ENCODE data around the gene FBXL15.
A peak's percentile ranks its signal among the peaks of the same experiment; 100 is the strongest.

FBXL15 gene

DNA sequence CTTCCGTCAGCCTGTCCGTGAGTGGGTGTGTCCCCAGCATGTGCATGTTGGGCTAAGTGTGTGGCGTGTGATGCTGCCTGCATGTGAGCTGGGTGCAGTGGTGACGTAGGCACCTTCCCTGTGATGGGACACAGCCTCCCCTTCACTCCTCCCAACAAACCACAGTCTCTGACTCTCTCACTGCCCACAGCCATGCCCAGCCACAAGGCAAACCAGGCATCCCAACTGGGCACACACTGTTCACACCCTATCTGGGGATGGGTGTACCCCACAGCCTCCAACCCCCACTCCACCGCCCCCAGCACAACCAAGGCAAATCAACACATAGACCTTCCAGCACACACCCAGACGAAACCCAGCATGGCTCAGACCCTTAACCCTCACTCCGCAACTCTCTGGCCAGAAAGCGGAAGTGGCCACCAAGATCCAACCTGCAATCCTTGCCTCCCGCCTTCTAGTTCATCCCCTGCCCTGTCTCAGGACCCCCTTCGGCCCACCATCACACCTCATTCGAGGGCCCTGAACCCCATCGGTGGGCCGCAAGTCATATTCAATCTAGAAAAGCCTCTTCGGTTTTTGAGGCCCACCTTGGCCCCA lies 12.4 kb upstream of the FBXL15 start:
- TF ChIP-seq, protein P1, sequence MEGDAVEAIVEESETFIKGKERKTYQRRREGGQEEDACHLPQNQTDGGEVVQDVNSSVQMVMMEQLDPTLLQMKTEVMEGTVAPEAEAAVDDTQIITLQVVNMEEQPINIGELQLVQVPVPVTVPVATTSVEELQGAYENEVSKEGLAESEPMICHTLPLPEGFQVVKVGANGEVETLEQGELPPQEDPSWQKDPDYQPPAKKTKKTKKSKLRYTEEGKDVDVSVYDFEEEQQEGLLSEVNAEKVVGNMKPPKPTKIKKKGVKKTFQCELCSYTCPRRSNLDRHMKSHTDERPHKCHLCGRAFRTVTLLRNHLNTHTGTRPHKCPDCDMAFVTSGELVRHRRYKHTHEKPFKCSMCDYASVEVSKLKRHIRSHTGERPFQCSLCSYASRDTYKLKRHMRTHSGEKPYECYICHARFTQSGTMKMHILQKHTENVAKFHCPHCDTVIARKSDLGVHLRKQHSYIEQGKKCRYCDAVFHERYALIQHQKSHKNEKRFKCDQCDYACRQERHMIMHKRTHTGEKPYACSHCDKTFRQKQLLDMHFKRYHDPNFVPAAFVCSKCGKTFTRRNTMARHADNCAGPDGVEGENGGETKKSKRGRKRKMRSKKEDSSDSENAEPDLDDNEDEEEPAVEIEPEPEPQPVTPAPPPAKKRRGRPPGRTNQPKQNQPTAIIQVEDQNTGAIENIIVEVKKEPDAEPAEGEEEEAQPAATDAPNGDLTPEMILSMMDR (conservative IDR thresholded peaks at IDR 0.05; ENCODE audit: low read depth, low read length), result no peak
- peak overlapping the region; percentile 46 for H3K4me3 ChIP-seq (ENCODE audit: low read length)
- no peak for DNase-seq (ENCODE audit: low read depth)

DNA sequence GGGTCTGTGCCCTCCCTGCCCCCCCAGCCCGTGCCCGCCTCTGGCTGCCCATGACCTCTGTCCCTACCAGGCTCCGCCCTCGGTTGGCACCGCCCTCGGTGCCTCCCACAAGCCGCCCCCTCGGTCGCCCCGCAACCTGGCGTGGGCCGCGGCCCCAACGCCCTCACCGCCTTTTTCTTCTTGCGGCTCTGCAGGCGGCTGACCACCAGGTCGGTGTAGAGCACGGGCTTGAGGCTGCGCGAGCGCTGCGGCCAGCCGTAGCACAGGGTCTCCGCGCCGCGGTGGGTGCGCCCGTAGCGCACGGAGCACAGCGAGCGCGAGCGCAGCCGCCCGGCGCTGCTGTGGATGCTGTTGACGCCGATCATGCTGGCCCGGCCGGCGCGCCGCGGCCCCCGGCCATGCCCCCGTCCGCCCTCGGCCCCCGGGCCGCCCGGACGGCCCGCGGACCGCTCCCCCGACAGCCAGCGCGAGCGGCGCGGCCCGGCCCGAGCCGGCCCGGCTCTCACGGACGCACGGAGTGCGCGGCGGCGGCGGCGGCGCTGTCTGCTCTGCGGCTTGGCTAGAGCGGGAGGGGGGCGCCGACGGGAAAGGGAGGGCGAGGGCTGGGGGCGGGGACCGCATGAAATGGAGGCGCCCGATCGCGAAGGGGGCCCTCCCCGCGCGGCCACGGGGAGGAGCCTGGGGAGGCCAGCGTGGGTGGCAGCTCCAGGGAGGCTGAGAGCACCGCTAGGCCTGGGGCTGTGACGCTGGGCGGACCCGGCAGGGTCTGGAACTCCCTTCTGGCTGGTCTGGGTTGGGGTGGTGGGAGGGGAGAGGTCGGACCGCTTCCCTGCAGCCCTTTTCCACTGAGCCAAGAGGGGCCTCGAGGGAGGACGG lies 11.7 kb upstream of the FBXL15 start:
- DNase-seq (ENCODE audit: low read depth), result no peak
- peak overlapping the region; percentile 46 for H3K4me3 ChIP-seq (ENCODE audit: low read length)
- TF ChIP-seq, protein P1 (conservative IDR thresholded peaks at IDR 0.05; ENCODE audit: low read depth, low read length), result no peak

DNA sequence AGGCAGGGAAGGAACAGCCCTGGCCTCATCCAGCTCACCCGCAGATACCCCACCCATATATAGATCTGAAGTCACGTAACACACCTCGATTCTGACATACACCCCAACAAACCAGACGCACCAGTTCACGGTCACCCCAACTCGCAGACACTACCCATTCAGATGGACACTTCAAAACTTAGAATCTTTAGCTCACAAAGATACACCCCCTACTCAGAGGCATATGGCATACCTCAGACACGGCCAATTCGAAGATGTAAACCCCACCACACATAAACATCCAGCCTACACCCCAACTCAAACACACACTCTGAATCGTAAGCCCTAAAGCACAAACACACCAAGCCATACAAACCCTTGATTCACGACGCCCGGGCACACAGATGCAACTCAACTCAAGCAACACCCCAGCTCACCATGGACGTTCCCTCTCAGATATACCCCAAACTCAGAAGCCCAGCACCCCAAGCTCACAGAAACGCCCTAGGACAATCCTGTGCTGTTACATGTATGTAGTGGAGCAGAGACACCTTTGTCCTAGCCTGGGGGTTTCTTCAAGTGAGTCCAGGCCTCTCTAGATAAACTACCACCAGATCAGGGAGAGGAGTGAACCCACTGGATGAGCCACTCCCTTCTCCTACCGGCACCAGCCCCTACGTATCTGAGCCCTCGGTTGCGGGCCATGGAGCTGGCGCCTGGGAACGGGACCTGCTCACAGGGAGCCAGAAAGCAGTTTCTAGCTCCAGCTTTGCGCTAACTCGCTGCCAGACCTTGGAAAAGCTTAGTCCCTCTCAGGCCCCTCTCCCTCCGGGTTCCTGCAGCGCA lies 10.8 kb upstream of the FBXL15 start:
- peak overlapping the region; percentile 45 for H3K4me3 ChIP-seq (ENCODE audit: low read length)
- TF ChIP-seq, protein P1 (conservative IDR thresholded peaks at IDR 0.05; ENCODE audit: low read depth, low read length), result no peak
- DNase-seq (ENCODE audit: low read depth), result no peak

DNA sequence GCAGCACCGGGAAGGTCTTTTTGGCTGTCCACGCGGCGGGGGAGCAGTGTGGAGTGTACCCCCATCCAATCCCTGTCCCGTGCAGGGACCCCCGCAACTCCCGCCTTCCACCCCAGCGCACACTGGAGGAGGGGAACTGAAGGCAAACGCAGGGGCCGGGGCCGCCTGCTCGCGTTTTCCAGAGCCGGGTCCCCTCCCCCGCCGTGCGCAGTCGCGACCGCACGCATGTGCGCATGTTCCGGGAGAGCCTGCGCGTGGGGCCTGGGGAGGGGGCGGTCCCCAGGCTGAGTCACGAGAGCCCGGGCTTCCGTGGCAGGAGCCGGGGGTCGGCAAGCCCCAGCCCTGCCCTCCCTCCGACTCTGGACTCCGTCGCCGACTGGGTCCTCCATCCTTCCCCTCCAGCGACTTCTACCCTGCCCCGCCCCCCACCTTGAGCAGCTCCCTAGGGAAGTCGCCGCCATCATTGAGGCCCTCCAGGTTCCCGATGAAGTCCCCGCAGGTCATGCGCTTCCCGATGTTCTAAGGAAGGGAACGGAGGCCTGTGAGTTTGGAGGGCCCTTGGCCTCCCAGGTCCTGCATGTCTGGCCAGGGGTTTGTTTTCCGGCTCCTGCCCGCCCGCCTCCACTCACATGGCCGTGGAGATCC lies 10.1 kb upstream of the FBXL15 start:
- DNase-seq (ENCODE audit: low read depth), result no peak
- TF ChIP-seq, protein P1 (conservative IDR thresholded peaks at IDR 0.05; ENCODE audit: low read depth, low read length), result no peak

DNA sequence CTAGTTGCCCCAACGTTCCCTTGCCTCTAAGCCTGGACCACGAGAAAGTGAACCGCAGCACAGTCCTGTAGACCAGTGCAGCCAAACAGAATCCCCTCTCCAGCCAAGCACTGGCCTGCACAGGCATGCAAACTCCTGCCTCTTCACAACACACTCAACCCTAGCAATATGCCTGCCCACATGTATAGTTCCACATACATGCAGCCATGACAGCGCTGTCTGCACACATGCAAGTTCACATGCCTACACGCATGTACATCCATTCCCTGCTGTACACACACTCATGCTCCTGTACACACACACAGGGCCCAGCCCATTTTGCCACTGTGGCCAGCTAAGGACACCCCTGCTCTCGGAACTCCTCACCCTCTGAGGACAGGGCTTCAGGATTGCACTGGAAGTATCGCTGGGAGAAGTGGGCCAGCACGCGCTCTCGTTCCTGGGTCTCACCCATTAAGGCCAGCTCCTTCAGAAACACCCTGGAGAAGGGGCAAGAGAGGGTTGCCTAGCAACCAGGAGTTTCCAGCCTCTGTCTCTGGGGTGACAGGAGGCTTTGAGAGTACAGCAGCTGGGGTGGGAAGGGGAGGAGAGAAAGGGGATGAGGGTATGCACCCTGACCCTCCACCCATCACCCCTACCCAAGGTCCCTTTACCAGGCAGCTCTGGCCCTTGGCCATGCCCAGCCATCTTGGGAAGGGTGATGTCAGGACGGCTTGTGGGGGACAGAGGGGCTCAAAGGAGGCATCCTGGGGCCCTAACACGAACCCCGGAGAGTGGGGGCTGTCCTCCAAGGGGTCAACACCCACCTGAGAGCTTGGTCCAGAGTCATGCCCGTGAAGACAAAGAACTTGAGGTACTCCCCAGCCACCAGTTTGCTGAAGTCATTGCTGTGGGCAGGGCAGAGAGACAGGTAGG lies 9.0 kb upstream of the FBXL15 start:
- no peak overlapping the region for H3K4me3 ChIP-seq (ENCODE audit: low read length)
- no peak for DNase-seq (ENCODE audit: low read depth)
- TF ChIP-seq, protein P1 (conservative IDR thresholded peaks at IDR 0.05; ENCODE audit: low read depth, low read length), result no peak

More for the DNA sequence above, 10.1 kb upstream of the FBXL15 start:
- peak overlapping the region; percentile 45 for H3K4me3 ChIP-seq (ENCODE audit: low read length)

GRCh38 chr10:102412293-102412692 lies 8.3 kb upstream of the FBXL15 start:
- no peak overlapping the region for H3K4me3 ChIP-seq (ENCODE audit: low read length)
- DNase-seq (ENCODE audit: low read depth), result no peak
- TF ChIP-seq, protein P1 (conservative IDR thresholded peaks at IDR 0.05; ENCODE audit: low read depth, low read length), result no peak
